ENCODE measurements around the gene KRT17. TPM values are rescaled to one million over a fixed set of nuclear protein-coding genes. Genes with fewer than 3 reads are reported as not detected.

The KRT17 gene
- total and polyA plus RNA-seq, 10 of the 15 experiments (the other 5 are each of a cell fraction or from before 2014, with no cell fraction given), result 0.47 to 30.0 (median 2.5) TPM

GRCh38 chr17:41620583-41621434 is 3.6 kb downstream of the KRT17 start:
- ATAC-seq, result no peak
- FAIRE-seq, result no peak
- Histone ChIP-seq H3K4me3 (no peak overlapping the region), H4K20me1 (ENCODE audit: control insufficient read depth, insufficient read depth) (no peaks in the 10 kb centered on the region), H3K9ac (ENCODE audit: control insufficient read depth, insufficient read depth, low read length) (no peak overlapping the region), H3K9me3 (replicated peaks; ENCODE audit: control insufficient read depth, insufficient read depth, low read length) (no peaks in the 10 kb centered on the region; the same call in 2 of the 3 replicates), H3K36me3 (ENCODE audit: control insufficient read depth in 2 of 2, insufficient read depth in 2 of 2, low read length in 1 of 2) (no peaks in the 10 kb centered on the region), H2AFZ (ENCODE audit: control insufficient read depth, low read depth, low read length) (no peak overlapping the region), H3K4me2 (ENCODE audit: control insufficient read depth, insufficient read depth) (no peak overlapping the region), H3K27ac (ENCODE audit: control insufficient read depth, insufficient read depth) (no peak overlapping the region), H3K27me3 (replicated peaks in 1 of 2; ENCODE audit: control insufficient read depth in 2 of 2, insufficient read depth in 2 of 2, low read length in 1 of 2) (peaks cover 0 to 2% of the 10 kb centered on the region in 2 experiments; a peak in 1 of 4 replicates), H3K79me2 (ENCODE audit: control insufficient read depth, insufficient read depth, low read length) (no peaks in the 10 kb centered on the region), H3K4me1 (ENCODE audit: control insufficient read depth, insufficient read depth, low read length) (no peaks in the 10 kb centered on the region)
- ChIA-PET RAD21 (ENCODE audit: unreplicated experiment) (no interaction called here), POLR2A (no interaction called here), CTCF (no interaction called here), SMC1A (ENCODE audit: uncharacterized antibody, unreplicated experiment) (no interaction called here)
- BruUV-seq (replicated peaks), result no TSS peak
- 44% methylated on average over 21 of the region's 21 CpGs for WGBS (ENCODE audit: insufficient coverage, insufficient replicate concordance, low lambda C conversion rate, missing lambda C conversion rate)
- in situ Hi-C loops (cut with MboI) (no loop called here), intact Hi-C loops (cut with micrococcal nuclease; ENCODE audit: unreplicated experiment) (no loop called here)
- TF ChIP-seq MYB (IDR thresholded peaks at IDR 0.05; ENCODE audit: borderline replicate concordance, low read depth, low read length), result no peak
- TF ChIP-seq DPF2 (IDR thresholded peaks at IDR 0.05), result no peak
- TF ChIP-seq MTA3 (IDR thresholded peaks at IDR 0.05; ENCODE audit: borderline replicate concordance, low read length), result no peak
- no peak for TF ChIP-seq ZZZ3 (IDR thresholded peaks at IDR 0.05; ENCODE audit: control insufficient read depth, insufficient read length, low read depth)
- TF ChIP-seq NR2C2 (IDR thresholded peaks at IDR 0.05; ENCODE audit: borderline replicate concordance, control insufficient read depth, insufficient read length, low read depth), result no peak
- TF ChIP-seq RAD21 (IDR thresholded peaks at IDR 0.05; ENCODE audit: insufficient read depth, low read depth, low read length), result no peak
- no peak for TF ChIP-seq POLR2AphosphoS2 (IDR thresholded peaks at IDR 0.05; ENCODE audit: low read depth, low read length)
- TF ChIP-seq RAD51 (IDR thresholded peaks at IDR 0.05), result no peak
- TF ChIP-seq NKRF (conservative IDR thresholded peaks at IDR 0.05), result no peak
- TF ChIP-seq CHD4 (IDR thresholded peaks at IDR 0.05), result no peak
- TF ChIP-seq ELK1 (IDR thresholded peaks at IDR 0.05; ENCODE audit: low read depth, low read length), result no peak
- no peak for TF ChIP-seq SMARCA5 (IDR thresholded peaks at IDR 0.05)
- no peak for TF ChIP-seq IRF3 (IDR thresholded peaks at IDR 0.05)
- no peak for TF ChIP-seq ATF7 (IDR thresholded peaks at IDR 0.05; ENCODE audit: low read depth)
- TF ChIP-seq BRCA1 (IDR thresholded peaks at IDR 0.05; ENCODE audit: low read depth, low read length), result no peak
- TF ChIP-seq ZNF622 (IDR thresholded peaks at IDR 0.05), result no peak
- no peak for TF ChIP-seq MEF2B (IDR thresholded peaks at IDR 0.05; ENCODE audit: partially characterized antibody, poor library complexity, severe bottlenecking)
- no peak for DNase-seq (ENCODE audit: low read depth, low spot score)
